ENCODE data around the gene TERT.

The TERT gene

DNA sequence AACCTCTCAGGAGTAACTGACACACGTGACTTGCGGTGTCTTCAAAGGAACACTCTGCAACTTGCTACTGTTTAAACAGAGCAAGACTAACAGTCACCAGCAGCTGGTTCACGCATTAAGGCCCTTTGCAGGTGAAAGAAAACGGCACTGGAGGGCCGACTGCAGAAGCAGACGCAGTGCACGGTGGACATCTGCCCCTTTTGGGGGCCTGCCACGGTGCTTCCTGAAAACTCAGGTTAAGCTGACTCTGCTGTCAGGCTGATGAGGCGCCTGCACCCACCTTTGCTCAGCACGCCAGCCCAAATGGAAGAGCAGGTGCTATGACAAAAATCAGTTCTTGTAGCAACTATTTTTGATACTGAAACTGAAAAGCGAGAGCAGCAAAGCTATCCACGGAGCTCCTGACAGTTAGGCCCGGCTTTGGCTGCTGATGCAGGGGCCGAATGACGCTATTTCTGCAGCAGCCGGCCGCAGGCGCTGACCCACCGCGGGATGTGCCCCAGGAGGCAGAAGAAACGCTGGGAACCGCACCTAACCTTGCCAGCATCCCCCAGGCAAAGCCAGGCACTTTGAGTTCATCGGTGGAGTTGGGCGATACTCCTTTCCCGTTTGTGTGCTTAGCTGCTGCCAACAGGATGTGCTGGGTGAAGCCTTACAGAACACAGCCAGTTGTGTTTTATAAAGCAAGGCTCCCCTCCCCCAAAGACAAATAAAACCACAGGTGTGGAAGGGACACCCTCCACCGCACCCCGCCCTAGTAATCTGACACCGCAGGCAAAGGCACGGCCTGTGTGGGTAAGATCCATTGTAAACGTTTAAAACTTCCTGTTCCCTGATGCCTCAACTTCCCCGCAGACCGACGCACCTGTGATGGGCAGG lies 21.1 kb upstream of the TERT start:
- peak overlapping the region; percentile 8 for H3K4me3 ChIP-seq (ENCODE audit: low read length)
- DNase-seq (ENCODE audit: low read depth), result peak; percentile 82

DNA sequence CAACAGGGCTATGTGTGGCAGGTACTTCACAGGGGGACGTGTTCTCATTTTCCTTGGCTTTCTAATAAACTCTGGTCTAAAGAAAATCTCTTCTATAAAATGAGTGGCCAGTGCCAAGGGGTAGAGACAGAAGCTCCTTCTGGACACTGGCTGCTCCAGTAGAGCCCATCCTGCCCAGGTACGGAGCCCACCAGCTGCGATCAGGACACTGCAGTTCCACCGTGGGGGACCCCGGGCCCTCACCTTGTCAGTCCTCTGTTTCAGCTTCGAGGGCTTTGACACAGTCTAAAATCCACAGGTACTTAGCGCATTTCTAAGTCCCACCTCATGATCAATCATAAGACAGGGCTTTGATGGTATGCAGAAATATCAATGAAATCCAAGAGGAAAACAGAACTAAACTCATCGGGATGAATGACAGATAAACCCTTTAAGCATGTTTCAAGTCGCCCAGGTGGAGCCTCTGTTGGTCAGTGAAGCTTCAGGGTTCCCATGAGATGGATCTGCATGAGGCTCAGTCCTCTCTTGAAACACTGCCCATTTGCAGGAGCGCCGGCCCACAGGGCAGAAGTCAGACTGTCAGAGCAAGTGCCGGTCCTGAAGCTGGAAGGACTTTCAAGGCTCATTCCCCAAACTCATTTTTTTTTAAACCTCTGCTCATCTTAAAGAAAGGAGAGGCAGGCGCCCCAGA lies 20.3 kb upstream of the TERT start:
- no peak for DNase-seq (ENCODE audit: low read depth)
- TF ChIP-seq, protein P1, sequence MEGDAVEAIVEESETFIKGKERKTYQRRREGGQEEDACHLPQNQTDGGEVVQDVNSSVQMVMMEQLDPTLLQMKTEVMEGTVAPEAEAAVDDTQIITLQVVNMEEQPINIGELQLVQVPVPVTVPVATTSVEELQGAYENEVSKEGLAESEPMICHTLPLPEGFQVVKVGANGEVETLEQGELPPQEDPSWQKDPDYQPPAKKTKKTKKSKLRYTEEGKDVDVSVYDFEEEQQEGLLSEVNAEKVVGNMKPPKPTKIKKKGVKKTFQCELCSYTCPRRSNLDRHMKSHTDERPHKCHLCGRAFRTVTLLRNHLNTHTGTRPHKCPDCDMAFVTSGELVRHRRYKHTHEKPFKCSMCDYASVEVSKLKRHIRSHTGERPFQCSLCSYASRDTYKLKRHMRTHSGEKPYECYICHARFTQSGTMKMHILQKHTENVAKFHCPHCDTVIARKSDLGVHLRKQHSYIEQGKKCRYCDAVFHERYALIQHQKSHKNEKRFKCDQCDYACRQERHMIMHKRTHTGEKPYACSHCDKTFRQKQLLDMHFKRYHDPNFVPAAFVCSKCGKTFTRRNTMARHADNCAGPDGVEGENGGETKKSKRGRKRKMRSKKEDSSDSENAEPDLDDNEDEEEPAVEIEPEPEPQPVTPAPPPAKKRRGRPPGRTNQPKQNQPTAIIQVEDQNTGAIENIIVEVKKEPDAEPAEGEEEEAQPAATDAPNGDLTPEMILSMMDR (IDR thresholded peaks at IDR 0.05; ENCODE audit: insufficient read depth, low read depth, low read length, missing control alignments), result no peak
- no peak overlapping the region for H3K4me3 ChIP-seq (ENCODE audit: low read length)

More for the DNA sequence above, 21.1 kb upstream of the TERT start:
- TF ChIP-seq, protein P1 (IDR thresholded peaks at IDR 0.05; ENCODE audit: insufficient read depth, low read depth, low read length, missing control alignments), result no peak

GRCh38 chr5:1314564-1314982 lies 19.7 kb upstream of the TERT start:
- no peak for DNase-seq (ENCODE audit: low read depth)
- no peak overlapping the region for H3K4me3 ChIP-seq (ENCODE audit: low read length)
- TF ChIP-seq, protein P1 (IDR thresholded peaks at IDR 0.05; ENCODE audit: insufficient read depth, low read depth, low read length, missing control alignments), result no peak

- TF ChIP-seq, protein P1 (IDR thresholded peaks at IDR 0.05; ENCODE audit: insufficient read depth, low read depth, low read length, missing control alignments), result no peak
- peak; percentile 65 for DNase-seq (ENCODE audit: low read depth)
- no peak overlapping the region for H3K4me3 ChIP-seq (ENCODE audit: low read length)
Measured at GRCh38 chr5:1312993-1313833, 18.3 kb upstream of the TERT start.

GRCh38 chr5:1312206-1312605 lies 17.3 kb upstream of the TERT start:
- TF ChIP-seq, protein P1 (IDR thresholded peaks at IDR 0.05; ENCODE audit: insufficient read depth, low read depth, low read length, missing control alignments), result no peak
- no peak for DNase-seq (ENCODE audit: low read depth)

DNA sequence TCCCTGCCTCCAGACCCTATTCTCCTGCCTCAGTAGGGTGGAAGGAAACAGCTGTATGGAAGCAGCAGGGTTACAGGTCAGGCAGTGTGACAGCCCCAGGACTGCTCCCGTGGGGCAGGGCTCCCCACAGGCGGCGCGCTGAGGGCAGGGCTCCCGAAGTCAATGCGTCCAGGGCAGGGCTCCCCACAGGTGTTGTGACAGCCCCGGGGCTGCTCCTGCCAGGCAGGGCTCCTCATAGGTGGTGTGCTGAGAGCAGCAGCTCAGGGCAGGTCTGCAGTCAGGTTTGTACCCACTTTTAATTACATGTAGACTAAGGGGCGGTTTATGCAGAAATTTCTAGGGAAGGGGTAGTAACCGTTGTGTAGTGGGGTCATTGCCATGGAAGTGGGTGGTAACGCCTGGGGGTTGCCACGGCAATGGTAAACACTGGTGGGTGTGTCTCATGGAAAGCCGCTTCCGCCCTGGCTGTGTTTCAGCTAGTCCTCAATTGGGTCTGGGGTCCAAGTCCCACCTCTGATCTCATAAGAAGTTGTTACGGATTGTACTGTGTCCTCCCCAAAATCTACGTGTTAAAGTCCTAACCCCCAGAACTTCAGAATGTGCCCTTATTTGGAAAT lies 16.7 kb upstream of the TERT start:
- no peak for DNase-seq (ENCODE audit: low read depth)
- TF ChIP-seq, protein P1 (IDR thresholded peaks at IDR 0.05; ENCODE audit: insufficient read depth, low read depth, low read length, missing control alignments), result no peak
- H3K4me3 ChIP-seq (ENCODE audit: low read length), result no peak overlapping the region

More at GRCh38 chr5:1312206-1312605, 17.3 kb upstream of the TERT start:
- no peak overlapping the region for H3K4me3 ChIP-seq (ENCODE audit: low read length)
